GM12878 (cell line): ENCODE measurements around the gene CDH2. TPM values are rescaled to one million over a fixed set of nuclear protein-coding genes. Genes with fewer than 3 reads are reported as not detected.

Source experiments
- CHD2 ChIP-seq: IDR thresholded peaks from 2 replicates; pipeline ENCODE4 v1.6.1; 2011; ENCODE audit warnings: low read depth, low read length, improper control_type of control experiment, borderline replicate concordance
- ESRRA ChIP-seq: IDR thresholded peaks from 2 replicates; pipeline ENCODE4 v1.6.1; 2012; ENCODE audit warnings: mild to moderate bottlenecking, low read length, improper control_type of control experiment
- HSF1 ChIP-seq: fragments of 150-350 bp; IDR thresholded peaks from 2 replicates; pipeline ENCODE4 v1.6.1; 2014; ENCODE audit warnings: mild to moderate bottlenecking, low read depth, low read length
- KAT2A ChIP-seq: conservative IDR thresholded peaks from 2 replicates; pipeline ENCODE4 v1.6.1; 2011; ENCODE audit warnings: low read depth, low read length; ENCODE audit not compliant: control insufficient read depth
- polyA plus RNA-seq, 11 experiments: library from polyadenylated mRNA; depleted of rRNA in 4 of 11; unstranded in 6 of 11; stranded (reverse) in 5 of 11; fragments of >200 nt; fragmentation: Nextera tagmentation in 4 of 11; fragmentation: Illumina TruSeq in 1 of 11; extraction: Ambion mirVana in 4 of 11; extraction: Trizol in 1 of 11; gene quantifications; 1 replicate in 1 of 11; 2 replicates in 10 of 11; pipeline versions ENCODE4 v1.2.1 to v1.2.3, GENCODE V29; 2011 to 2016; ENCODE audit warnings: inconsistent platforms in 2 of 11, missing spikeins in 2 of 11, low read depth in 1 of 11
- total RNA-seq, 4 experiments: library from RNA; depleted of rRNA in 3 of 4; stranded (reverse); fragments of >200 nt in 3 of 4; fragmentation: Illumina TruSeq in 1 of 4; extraction: Trizol in 1 of 4; gene quantifications; 2 replicates each; pipeline versions ENCODE4 v1.2.1 to v1.2.3, GENCODE V29; 2013 to 2021
- TF ChIP-seq, protein P1 (sequence below): fragments of 450-650 bp; IDR thresholded peaks from 2 replicates; pipeline ENCODE4 v1.6.1; 2018; ENCODE audit warnings: mild to moderate bottlenecking, low read depth, moderate library complexity; ENCODE audit not compliant: partially characterized antibody
- TF ChIP-seq, protein P2 (sequence below): fragments of 450-650 bp; IDR thresholded peaks from 2 replicates; pipeline ENCODE4 v1.6.1; 2016; ENCODE audit warnings: mild to moderate bottlenecking, moderate library complexity, borderline replicate concordance

Gene CDH2
- total and polyA plus RNA-seq, 10 of the 15 experiments (the other 5 are each of a cell fraction or from before 2014, with no cell fraction given): 0.01 to 0.25 (median 0.06) TPM; not detected in 4

GRCh38 chr18:28002841-28003240, 174.1 kb downstream of the CDH2 start (continued):
- no peak for TF ChIP-seq HSF1
- TF ChIP-seq, protein P1, sequence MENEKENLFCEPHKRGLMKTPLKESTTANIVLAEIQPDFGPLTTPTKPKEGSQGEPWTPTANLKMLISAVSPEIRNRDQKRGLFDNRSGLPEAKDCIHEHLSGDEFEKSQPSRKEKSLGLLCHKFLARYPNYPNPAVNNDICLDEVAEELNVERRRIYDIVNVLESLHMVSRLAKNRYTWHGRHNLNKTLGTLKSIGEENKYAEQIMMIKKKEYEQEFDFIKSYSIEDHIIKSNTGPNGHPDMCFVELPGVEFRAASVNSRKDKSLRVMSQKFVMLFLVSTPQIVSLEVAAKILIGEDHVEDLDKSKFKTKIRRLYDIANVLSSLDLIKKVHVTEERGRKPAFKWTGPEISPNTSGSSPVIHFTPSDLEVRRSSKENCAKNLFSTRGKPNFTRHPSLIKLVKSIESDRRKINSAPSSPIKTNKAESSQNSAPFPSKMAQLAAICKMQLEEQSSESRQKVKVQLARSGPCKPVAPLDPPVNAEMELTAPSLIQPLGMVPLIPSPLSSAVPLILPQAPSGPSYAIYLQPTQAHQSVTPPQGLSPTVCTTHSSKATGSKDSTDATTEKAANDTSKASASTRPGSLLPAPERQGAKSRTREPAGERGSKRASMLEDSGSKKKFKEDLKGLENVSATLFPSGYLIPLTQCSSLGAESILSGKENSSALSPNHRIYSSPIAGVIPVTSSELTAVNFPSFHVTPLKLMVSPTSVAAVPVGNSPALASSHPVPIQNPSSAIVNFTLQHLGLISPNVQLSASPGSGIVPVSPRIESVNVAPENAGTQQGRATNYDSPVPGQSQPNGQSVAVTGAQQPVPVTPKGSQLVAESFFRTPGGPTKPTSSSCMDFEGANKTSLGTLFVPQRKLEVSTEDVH: no peak
- TF ChIP-seq ESRRA: no peak
- TF ChIP-seq, protein P2, sequence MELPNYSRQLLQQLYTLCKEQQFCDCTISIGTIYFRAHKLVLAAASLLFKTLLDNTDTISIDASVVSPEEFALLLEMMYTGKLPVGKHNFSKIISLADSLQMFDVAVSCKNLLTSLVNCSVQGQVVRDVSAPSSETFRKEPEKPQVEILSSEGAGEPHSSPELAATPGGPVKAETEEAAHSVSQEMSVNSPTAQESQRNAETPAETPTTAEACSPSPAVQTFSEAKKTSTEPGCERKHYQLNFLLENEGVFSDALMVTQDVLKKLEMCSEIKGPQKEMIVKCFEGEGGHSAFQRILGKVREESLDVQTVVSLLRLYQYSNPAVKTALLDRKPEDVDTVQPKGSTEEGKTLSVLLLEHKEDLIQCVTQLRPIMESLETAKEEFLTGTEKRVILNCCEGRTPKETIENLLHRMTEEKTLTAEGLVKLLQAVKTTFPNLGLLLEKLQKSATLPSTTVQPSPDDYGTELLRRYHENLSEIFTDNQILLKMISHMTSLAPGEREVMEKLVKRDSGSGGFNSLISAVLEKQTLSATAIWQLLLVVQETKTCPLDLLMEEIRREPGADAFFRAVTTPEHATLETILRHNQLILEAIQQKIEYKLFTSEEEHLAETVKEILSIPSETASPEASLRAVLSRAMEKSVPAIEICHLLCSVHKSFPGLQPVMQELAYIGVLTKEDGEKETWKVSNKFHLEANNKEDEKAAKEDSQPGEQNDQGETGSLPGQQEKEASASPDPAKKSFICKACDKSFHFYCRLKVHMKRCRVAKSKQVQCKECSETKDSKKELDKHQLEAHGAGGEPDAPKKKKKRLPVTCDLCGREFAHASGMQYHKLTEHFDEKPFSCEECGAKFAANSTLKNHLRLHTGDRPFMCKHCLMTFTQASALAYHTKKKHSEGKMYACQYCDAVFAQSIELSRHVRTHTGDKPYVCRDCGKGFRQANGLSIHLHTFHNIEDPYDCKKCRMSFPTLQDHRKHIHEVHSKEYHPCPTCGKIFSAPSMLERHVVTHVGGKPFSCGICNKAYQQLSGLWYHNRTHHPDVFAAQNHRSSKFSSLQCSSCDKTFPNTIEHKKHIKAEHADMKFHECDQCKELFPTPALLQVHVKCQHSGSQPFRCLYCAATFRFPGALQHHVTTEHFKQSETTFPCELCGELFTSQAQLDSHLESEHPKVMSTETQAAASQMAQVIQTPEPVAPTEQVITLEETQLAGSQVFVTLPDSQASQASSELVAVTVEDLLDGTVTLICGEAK: no peak
- TF ChIP-seq CHD2: no peak
- no peak for TF ChIP-seq KAT2A
